Bronchial epithelial cell (primary cell): ENCODE measurements around the gene CYP27A1. TPM values are rescaled to one million over a fixed set of nuclear protein-coding genes. Genes with fewer than 3 reads are reported as not detected.
"Not testable (repeated sequence)": the region's sequence is repeated elsewhere in the genome, so short reads cannot be mapped to it uniquely, and the experiment has no call there.

Experiments used
- DNase-seq: peaks from one replicate; pipeline ENCODE4 v3.0.0-alpha.2; 2010; ENCODE audit warnings: low read depth
- FAIRE-seq: peaks from 2 replicates; lab custom pipeline; 2011; peaks lifted over from hg19 to GRCh38; lab: Jason Lieb, UNC
- H3K27me3 ChIP-seq: 2 replicates; pipeline ENCODE4 v1.5.1; 2011; ENCODE audit warnings: low read length; ENCODE audit not compliant: control insufficient read depth, insufficient read depth
- H3K36me3 ChIP-seq: 2 replicates; pipeline ENCODE4 v1.5.1; 2011; ENCODE audit warnings: low read length; ENCODE audit not compliant: control insufficient read depth, insufficient read depth
- H3K4me3 ChIP-seq: 2 replicates; pipeline ENCODE4 v1.5.1; 2011; ENCODE audit warnings: mild to moderate bottlenecking, low read depth, low read length, control low read depth
- CTCF ChIP-seq: IDR thresholded peaks from 2 replicates; pipeline ENCODE4 v1.5.1; 2011; ENCODE audit warnings: mild to moderate bottlenecking, moderate library complexity, low read length, control low read depth, inconsistent platforms; ENCODE audit not compliant: insufficient read depth, severe bottlenecking
- total RNA-seq: library from RNA; depleted of rRNA; stranded (reverse); fragments of >200 nt; gene quantifications from 2 replicates; pipeline ENCODE4 v1.2.1, GENCODE V29; 2014

CYP27A1 gene
- total RNA-seq, 1 donor from 2014 or later, result 0.26 TPM

GRCh38 chr2:218756599-218757377 lies 25.2 kb upstream of the CYP27A1 start:
- FAIRE-seq (no peak), DNase-seq (no peak)
- no peak overlapping the region for H3K4me3 ChIP-seq
- H3K27me3 ChIP-seq, result no peaks in the 10 kb centered on the region
- no peak for TF ChIP-seq CTCF
- peaks cover 12% of the 10 kb centered on the region for H3K36me3 ChIP-seq

- DNase-seq (no peak), FAIRE-seq (no peak)
- no peak for TF ChIP-seq CTCF
- Histone ChIP-seq H3K36me3 (no peaks in the 10 kb centered on the region), H3K27me3 (no peaks in the 10 kb centered on the region), H3K4me3 (no peak overlapping the region)
Measured at GRCh38 chr2:218761795-218762194, 20.2 kb upstream of the CYP27A1 start.

GRCh38 chr2:218772759-218773158 lies 9.2 kb upstream of the CYP27A1 start:
- FAIRE-seq, H3K36me3 ChIP-seq, H3K27me3 ChIP-seq, H3K4me3 ChIP-seq, DNase-seq: not testable (repeated sequence)

- no peaks in the 10 kb centered on the region for H3K36me3 ChIP-seq
- no peak for DNase-seq
- H3K4me3 ChIP-seq, result no peak overlapping the region
- no peak for FAIRE-seq
- no peaks in the 10 kb centered on the region for H3K27me3 ChIP-seq
- no peak for TF ChIP-seq CTCF
Measured at GRCh38 chr2:218773881-218774280, 8.1 kb upstream of the CYP27A1 start.

GRCh38 chr2:218776488-218776887 lies 5.5 kb upstream of the CYP27A1 start:
- no peaks in the 10 kb centered on the region for H3K36me3 ChIP-seq
- H3K4me3 ChIP-seq, result no peak overlapping the region
- no peak for TF ChIP-seq CTCF
- DNase-seq, result no peak
- no peak for FAIRE-seq
- no peaks in the 10 kb centered on the region for H3K27me3 ChIP-seq

GRCh38 chr2:218777276-218777990 lies 4.5 kb upstream of the CYP27A1 start:
- Histone ChIP-seq H3K4me3 (no peak overlapping the region), H3K36me3 (no peaks in the 10 kb centered on the region), H3K27me3 (no peaks in the 10 kb centered on the region)
- no peak for TF ChIP-seq CTCF
- no peak for FAIRE-seq
- DNase-seq, result peak; percentile 17
